Peyer's patch (tissue), 4 donors: ENCODE results near the gene EYA2. TPM values are rescaled to one million over a fixed set of nuclear protein-coding genes. Genes with fewer than 3 reads are reported as not detected.
"Not testable (repeated sequence)": the region's sequence is repeated elsewhere in the genome, so short reads cannot be mapped to it uniquely, and the experiment has no call there.

ENCODE experiments used
- DNase-seq, 3 donors: peaks; one replicate each; pipeline ENCODE4 v3.0.0-alpha.2; 2017 to 2019
- H3K27ac ChIP-seq, 4 donors: fragments of 200-600 bp; sonication (generic); one replicate each; pipeline ENCODE4 v1.5.1; 2016 to 2019
- H3K27me3 ChIP-seq, 2 donors: fragments of 200-600 bp; sonication (generic); one replicate each; pipeline ENCODE4 v1.5.1; 2019
- H3K36me3 ChIP-seq, 3 donors: fragments of 200-600 bp; sonication (generic); one replicate each; pipeline ENCODE4 v1.5.1; 2016 to 2019
- H3K4me1 ChIP-seq, 4 donors: fragments of 200-600 bp; sonication (generic); one replicate each; pipeline ENCODE4 v1.5.1; 2016 to 2019
- H3K4me3 ChIP-seq, 4 donors: fragments of 200-600 bp; sonication (generic); 1 replicate in 3 of 4; 2 replicates in 1 of 4; pipeline ENCODE4 v1.5.1; 2016 to 2019; ENCODE audit warnings: mild to moderate bottlenecking in 1 of 4
- H3K9me3 ChIP-seq, 4 donors: fragments of 200-600 bp; sonication (generic); one replicate each; pipeline ENCODE4 v1.5.1; 2016 to 2019; ENCODE audit warnings: mild to moderate bottlenecking in 1 of 4
- POLR2A ChIP-seq, 2 donors: fragments of 450-650 bp; IDR thresholded peaks; one replicate each; pipeline ENCODE4 v1.5.1; 2017; ENCODE audit warnings: antibody characterized with exemption in 2 of 2, mild to moderate bottlenecking in 2 of 2, moderate library complexity in 2 of 2
- total RNA-seq, 4 donors: library from RNA; depleted of rRNA; stranded (reverse); fragments of >200 nt; gene quantifications; one replicate each; pipeline ENCODE4 v1.1.0, GENCODE V29; 2016
- TF ChIP-seq, protein P1 (sequence below), 6 experiments: fragments of 450-650 bp in 4 of 6; fragments of 200-600 bp in 2 of 6; sonication (generic) in 1 of 6; IDR thresholded peaks; one replicate each; pipeline ENCODE4 v1.5.1; 2017 to 2019; ENCODE audit warnings: antibody characterized with exemption in 6 of 6, mild to moderate bottlenecking in 3 of 6, moderate library complexity in 1 of 6

The EYA2 gene
- total RNA-seq, 4 donors from 2014 or later: 0.40 to 1.7 TPM; not detected in 2

- DNase-seq: no peak
- H3K4me3 ChIP-seq: no peak overlapping the region
- H3K9me3 ChIP-seq: no peaks in the 10 kb centered on the region
- no peak overlapping the region for H3K27ac ChIP-seq
- no peaks in the 10 kb centered on the region for H3K4me1 ChIP-seq
- H3K27me3 ChIP-seq: no peaks in the 10 kb centered on the region
- no peak for TF ChIP-seq POLR2A (IDR thresholded peaks at IDR 0.05)
- TF ChIP-seq, protein P1, sequence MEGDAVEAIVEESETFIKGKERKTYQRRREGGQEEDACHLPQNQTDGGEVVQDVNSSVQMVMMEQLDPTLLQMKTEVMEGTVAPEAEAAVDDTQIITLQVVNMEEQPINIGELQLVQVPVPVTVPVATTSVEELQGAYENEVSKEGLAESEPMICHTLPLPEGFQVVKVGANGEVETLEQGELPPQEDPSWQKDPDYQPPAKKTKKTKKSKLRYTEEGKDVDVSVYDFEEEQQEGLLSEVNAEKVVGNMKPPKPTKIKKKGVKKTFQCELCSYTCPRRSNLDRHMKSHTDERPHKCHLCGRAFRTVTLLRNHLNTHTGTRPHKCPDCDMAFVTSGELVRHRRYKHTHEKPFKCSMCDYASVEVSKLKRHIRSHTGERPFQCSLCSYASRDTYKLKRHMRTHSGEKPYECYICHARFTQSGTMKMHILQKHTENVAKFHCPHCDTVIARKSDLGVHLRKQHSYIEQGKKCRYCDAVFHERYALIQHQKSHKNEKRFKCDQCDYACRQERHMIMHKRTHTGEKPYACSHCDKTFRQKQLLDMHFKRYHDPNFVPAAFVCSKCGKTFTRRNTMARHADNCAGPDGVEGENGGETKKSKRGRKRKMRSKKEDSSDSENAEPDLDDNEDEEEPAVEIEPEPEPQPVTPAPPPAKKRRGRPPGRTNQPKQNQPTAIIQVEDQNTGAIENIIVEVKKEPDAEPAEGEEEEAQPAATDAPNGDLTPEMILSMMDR (IDR thresholded peaks at IDR 0.05): no peak
- no peaks in the 10 kb centered on the region for H3K36me3 ChIP-seq
These were observed 37.1 kb downstream of the EYA2 start for GRCh38 chr20:46931699-46932098.

DNA sequence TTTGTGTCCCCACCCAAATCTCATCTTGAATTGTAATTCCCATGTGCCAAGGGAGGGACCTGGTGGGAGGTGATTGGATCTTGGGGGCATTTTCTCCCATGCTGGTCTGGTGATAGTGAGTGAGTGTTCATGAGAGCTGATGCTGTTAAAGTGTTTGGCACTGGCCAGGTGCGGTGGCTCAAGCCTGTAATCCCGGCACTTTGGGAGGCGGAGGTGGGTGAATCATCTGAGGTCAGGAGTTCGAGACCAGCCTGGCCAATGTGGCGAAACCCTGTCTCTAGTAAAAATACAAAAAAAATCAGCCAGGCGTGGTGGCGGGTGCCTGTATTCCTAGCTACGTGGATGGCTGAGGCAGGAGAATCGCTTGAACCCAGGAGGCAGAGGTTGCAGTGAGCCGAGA, 37.8 kb downstream of the EYA2 start:
- not testable (repeated sequence) for H3K27ac ChIP-seq, H3K9me3 ChIP-seq, H3K36me3 ChIP-seq, DNase-seq, H3K4me3 ChIP-seq, H3K27me3 ChIP-seq, H3K4me1 ChIP-seq

- Histone ChIP-seq H3K27me3 (no peaks in the 10 kb centered on the region), H3K9me3 (no peaks in the 10 kb centered on the region), H3K4me3 (no peak overlapping the region), H3K36me3 (no peaks in the 10 kb centered on the region), H3K4me1 (no peaks in the 10 kb centered on the region), H3K27ac (no peak overlapping the region)
- DNase-seq: no peak
- TF ChIP-seq, protein P1 (IDR thresholded peaks at IDR 0.05): no peak
- no peak for TF ChIP-seq POLR2A (IDR thresholded peaks at IDR 0.05)
These were observed 38.5 kb downstream of the EYA2 start for GRCh38 chr20:46933150-46933549.

GRCh38 chr20:46934746-46935287, 40.2 kb downstream of the EYA2 start:
- Histone ChIP-seq H3K4me3 (no peak overlapping the region), H3K9me3 (no peaks in the 10 kb centered on the region), H3K27ac (no peak overlapping the region), H3K36me3 (no peaks in the 10 kb centered on the region), H3K4me1 (no peaks in the 10 kb centered on the region), H3K27me3 (no peaks in the 10 kb centered on the region)
- TF ChIP-seq POLR2A (IDR thresholded peaks at IDR 0.05): no peak
- TF ChIP-seq, protein P1 (IDR thresholded peaks at IDR 0.05): no peak
- DNase-seq: no peak

DNA sequence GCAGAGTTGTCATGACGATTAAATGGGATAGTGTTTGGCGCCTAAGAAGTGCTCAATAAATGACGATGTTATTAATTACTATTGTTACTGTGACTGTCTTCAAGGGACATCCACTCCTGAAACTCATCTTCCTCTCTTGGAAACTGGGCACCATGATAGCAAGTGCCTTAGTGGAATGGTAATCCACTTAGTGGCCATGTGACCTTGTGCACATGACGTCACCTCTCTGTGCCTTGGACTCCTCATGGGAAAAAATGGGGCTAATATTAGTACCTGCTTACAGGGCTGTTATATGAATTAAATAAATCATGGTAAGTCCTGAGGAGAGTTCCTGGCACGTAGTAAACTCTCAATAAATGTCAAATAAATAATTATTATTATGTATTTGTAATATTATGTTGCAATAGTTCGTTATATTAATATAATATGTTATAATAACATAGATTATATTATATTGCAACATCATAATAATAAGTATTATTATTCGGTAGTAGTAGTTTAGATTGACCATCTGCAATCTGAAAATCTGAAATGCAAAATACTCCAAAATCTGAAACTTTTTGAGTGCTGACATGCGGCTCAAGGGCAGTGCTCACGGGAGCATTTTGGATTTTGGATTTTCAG, 40.9 kb downstream of the EYA2 start:
- DNase-seq: no peak
- H3K4me3 ChIP-seq: no peak overlapping the region
- no peaks in the 10 kb centered on the region for H3K9me3 ChIP-seq
- TF ChIP-seq POLR2A (IDR thresholded peaks at IDR 0.05): no peak
- TF ChIP-seq, protein P1 (IDR thresholded peaks at IDR 0.05): no peak
- no peak overlapping the region for H3K27ac ChIP-seq
- no peaks in the 10 kb centered on the region for H3K27me3 ChIP-seq
- H3K4me1 ChIP-seq: no peaks in the 10 kb centered on the region
- no peaks in the 10 kb centered on the region for H3K36me3 ChIP-seq

- Histone ChIP-seq H3K27ac (no peak overlapping the region), H3K4me1 (no peaks in the 10 kb centered on the region), H3K36me3 (no peaks in the 10 kb centered on the region), H3K9me3 (no peaks in the 10 kb centered on the region), H3K27me3 (no peaks in the 10 kb centered on the region), H3K4me3 (no peak overlapping the region)
- TF ChIP-seq, protein P1 (IDR thresholded peaks at IDR 0.05): no peak
- DNase-seq: no peak
These were observed 41.9 kb downstream of the EYA2 start for GRCh38 chr20:46936415-46937156.
